ENCODE results near the gene MBD5.

Gene MBD5

GRCh38 chr2:148231858-148232257, 211.0 kb downstream of the MBD5 start:
- Histone ChIP-seq H3K27me3 (ENCODE audit: low read depth, low read length) (no peaks in the 10 kb centered on the region), H3K4me3 (ENCODE audit: low read length) (no peak overlapping the region), H3K27ac (ENCODE audit: low read length) (no peak overlapping the region), H3K4me1 (ENCODE audit: low read length) (no peaks in the 10 kb centered on the region), H3K9me3 (ENCODE audit: insufficient read depth, low read length) (no peaks in the 10 kb centered on the region), H2AFZ (ENCODE audit: low read depth, low read length) (no peak overlapping the region), H4K20me1 (ENCODE audit: insufficient read depth, low read length) (no peaks in the 10 kb centered on the region), H3K9ac (ENCODE audit: low read length) (no peak overlapping the region), H3K4me2 (ENCODE audit: low read length) (no peak overlapping the region), H3K79me2 (ENCODE audit: low read length) (no peaks in the 10 kb centered on the region), H3K36me3 (replicated peaks; ENCODE audit: low read depth, low read length) (peaks cover 10% of the 10 kb centered on the region)
- TF ChIP-seq CTCF (IDR thresholded peaks at IDR 0.05; ENCODE audit: low read depth, low read length), result no peak
- no peak for TF ChIP-seq EZH2phosphoT487 (IDR thresholded peaks at IDR 0.05; ENCODE audit: low read depth)

- H3K9ac ChIP-seq (ENCODE audit: low read length), result no peak overlapping the region
- no peak overlapping the region for H2AFZ ChIP-seq (ENCODE audit: low read depth, low read length)
- no peaks in the 10 kb centered on the region for H4K20me1 ChIP-seq (ENCODE audit: insufficient read depth, low read length)
- H3K36me3 ChIP-seq (replicated peaks; ENCODE audit: low read depth, low read length), result peaks cover 14% of the 10 kb centered on the region
- no peaks in the 10 kb centered on the region for H3K4me1 ChIP-seq (ENCODE audit: low read length)
- 0 out of 2 replicates have a peak, but pooled peaks cover 6% of the 10 kb centered on the region for H3K9me3 ChIP-seq (ENCODE audit: insufficient read depth, low read length)
- TF ChIP-seq EZH2phosphoT487 (IDR thresholded peaks at IDR 0.05; ENCODE audit: low read depth), result no peak
- no peak for TF ChIP-seq CTCF (IDR thresholded peaks at IDR 0.05; ENCODE audit: low read depth, low read length)
- no peaks in the 10 kb centered on the region for H3K79me2 ChIP-seq (ENCODE audit: low read length)
- no peaks in the 10 kb centered on the region for H3K27me3 ChIP-seq (ENCODE audit: low read depth, low read length)
- no peak overlapping the region for H3K4me3 ChIP-seq (ENCODE audit: low read length)
- no peak overlapping the region for H3K27ac ChIP-seq (ENCODE audit: low read length)
- no peak overlapping the region for H3K4me2 ChIP-seq (ENCODE audit: low read length)
These were observed 213.3 kb downstream of the MBD5 start for GRCh38 chr2:148234143-148234542.

GRCh38 chr2:148237911-148238310, 217.0 kb downstream of the MBD5 start:
- Histone ChIP-seq H3K27me3 (ENCODE audit: low read depth, low read length) (no peaks in the 10 kb centered on the region), H4K20me1 (ENCODE audit: insufficient read depth, low read length) (no peaks in the 10 kb centered on the region), H3K79me2 (ENCODE audit: low read length) (no peaks in the 10 kb centered on the region), H3K9ac (ENCODE audit: low read length) (no peak overlapping the region), H3K4me1 (ENCODE audit: low read length) (no peaks in the 10 kb centered on the region), H3K4me2 (ENCODE audit: low read length) (no peak overlapping the region), H2AFZ (ENCODE audit: low read depth, low read length) (no peak overlapping the region), H3K27ac (ENCODE audit: low read length) (no peak overlapping the region), H3K36me3 (replicated peaks; ENCODE audit: low read depth, low read length) (peaks cover 17% of the 10 kb centered on the region), H3K9me3 (ENCODE audit: insufficient read depth, low read length) (peaks cover 6% of the 10 kb centered on the region; the same call in 1 of the 2 replicates), H3K4me3 (ENCODE audit: low read length) (no peak overlapping the region)
- TF ChIP-seq CTCF (IDR thresholded peaks at IDR 0.05; ENCODE audit: low read depth, low read length) (no peak), EZH2phosphoT487 (IDR thresholded peaks at IDR 0.05; ENCODE audit: low read depth) (no peak)

- no peaks in the 10 kb centered on the region for H3K27me3 ChIP-seq (ENCODE audit: low read depth, low read length)
- H3K36me3 ChIP-seq (replicated peaks; ENCODE audit: low read depth, low read length), result peaks cover 17% of the 10 kb centered on the region
- no peaks in the 10 kb centered on the region for H4K20me1 ChIP-seq (ENCODE audit: insufficient read depth, low read length)
- no peaks in the 10 kb centered on the region for H3K79me2 ChIP-seq (ENCODE audit: low read length)
- TF ChIP-seq CTCF (IDR thresholded peaks at IDR 0.05; ENCODE audit: low read depth, low read length), result no peak
- no peak for TF ChIP-seq EZH2phosphoT487 (IDR thresholded peaks at IDR 0.05; ENCODE audit: low read depth)
- no peaks in the 10 kb centered on the region for H3K4me1 ChIP-seq (ENCODE audit: low read length)
- H3K9me3 ChIP-seq (ENCODE audit: insufficient read depth, low read length), result peaks cover 6% of the 10 kb centered on the region; the same call in 1 of the 2 replicates
- no peak overlapping the region for H3K9ac ChIP-seq (ENCODE audit: low read length)
- no peak overlapping the region for H2AFZ ChIP-seq (ENCODE audit: low read depth, low read length)
- H3K4me2 ChIP-seq (ENCODE audit: low read length), result no peak overlapping the region
- H3K27ac ChIP-seq (ENCODE audit: low read length), result no peak overlapping the region
- H3K4me3 ChIP-seq (ENCODE audit: low read length), result no peak overlapping the region
These were observed 217.7 kb downstream of the MBD5 start for GRCh38 chr2:148238561-148238960.

Measured in OCI-LY3 (cell line).